Fibroblast of skin of left quadriceps (primary cell): ENCODE data around the gene POMT1.
A peak's percentile ranks its signal among the peaks of the same experiment; 100 is the strongest.
"Not testable (repeated sequence)": the region's sequence is repeated elsewhere in the genome, so short reads cannot be mapped to it uniquely, and the experiment has no call there.

ENCODE experiments used
- DNase-seq, 2 experiments: peaks; one replicate each; pipeline ENCODE4 v3.0.0-alpha.2; 2013; ENCODE audit warnings: low read depth in 2 of 2

The POMT1 gene

GRCh38 chr9:131502781-131503625 is at the start of gene POMT1:
POMT1 (plus strand) TSS chr9:131502918; CDS start chr9:131504219, 1,301 bp downstream.
- DNase-seq: peak; percentile 53 to 58

DNA sequence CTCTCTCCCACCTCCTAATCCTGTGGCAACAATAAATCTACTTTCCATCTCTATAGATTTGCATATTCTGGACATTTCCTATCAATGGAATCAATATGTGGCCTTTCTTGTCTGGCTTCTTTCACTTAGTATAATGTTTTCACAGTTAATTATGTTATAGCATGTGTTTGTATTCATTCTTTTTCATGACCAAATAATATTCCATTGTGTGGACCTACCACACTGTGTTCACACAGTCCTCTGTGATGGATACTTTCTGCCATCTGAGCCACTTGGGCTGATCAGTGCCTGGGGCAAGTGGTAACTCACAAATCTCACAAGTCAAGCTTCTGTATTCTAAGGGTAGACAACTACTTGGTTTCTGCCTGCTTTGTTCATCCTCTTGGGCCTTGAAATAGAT is 48.7 kb upstream of the POMT1 start:
- no peak for DNase-seq

- not testable (repeated sequence) for DNase-seq
These were observed 47.1 kb upstream of the POMT1 start for GRCh38 chr9:131455655-131456054.

DNA sequence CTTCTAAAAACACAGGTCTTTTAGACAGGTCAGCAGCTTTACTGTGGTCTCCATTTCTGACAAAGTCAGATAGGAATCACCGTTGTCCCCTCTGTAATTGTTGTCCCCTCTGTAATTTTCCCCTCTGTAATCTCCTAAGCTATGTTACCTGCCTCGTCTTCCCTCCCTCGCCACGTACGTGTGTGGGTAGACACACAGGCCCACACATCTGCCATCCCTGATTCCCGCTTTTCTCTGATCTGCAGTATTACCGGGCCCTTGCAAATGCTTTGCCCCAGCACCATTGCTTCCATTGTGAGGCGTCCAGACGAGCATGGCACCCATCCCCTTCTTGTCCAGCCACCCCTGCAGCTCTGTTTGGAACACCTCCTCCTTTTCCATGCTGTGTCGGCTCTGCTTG is 45.0 kb upstream of the POMT1 start:
- DNase-seq: no peak

GRCh38 chr9:131459056-131459455 is 43.7 kb upstream of the POMT1 start:
- no peak for DNase-seq

DNA sequence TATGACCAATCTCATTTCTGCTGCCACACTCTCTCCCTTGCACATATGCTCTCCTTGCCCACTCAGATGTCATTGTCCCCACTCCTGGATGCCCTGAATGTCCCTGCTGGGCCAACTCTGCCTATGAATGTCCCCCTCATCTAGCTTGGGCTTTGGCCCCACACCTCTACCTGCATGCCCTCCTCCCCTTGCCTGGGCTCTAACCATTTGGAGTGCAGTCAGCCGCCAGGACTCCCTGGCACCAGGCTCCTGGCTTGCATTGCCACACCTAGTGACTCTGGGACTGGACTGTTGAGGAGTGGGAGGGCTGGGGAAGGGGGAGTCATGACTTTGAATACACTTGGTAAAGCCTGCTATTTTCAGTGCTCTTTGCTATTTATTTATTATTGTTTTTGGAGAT is 41.6 kb upstream of the POMT1 start:
- DNase-seq: no peak

- DNase-seq: no peak
These were observed 38.2 kb upstream of the POMT1 start for GRCh38 chr9:131464354-131465000.

DNA sequence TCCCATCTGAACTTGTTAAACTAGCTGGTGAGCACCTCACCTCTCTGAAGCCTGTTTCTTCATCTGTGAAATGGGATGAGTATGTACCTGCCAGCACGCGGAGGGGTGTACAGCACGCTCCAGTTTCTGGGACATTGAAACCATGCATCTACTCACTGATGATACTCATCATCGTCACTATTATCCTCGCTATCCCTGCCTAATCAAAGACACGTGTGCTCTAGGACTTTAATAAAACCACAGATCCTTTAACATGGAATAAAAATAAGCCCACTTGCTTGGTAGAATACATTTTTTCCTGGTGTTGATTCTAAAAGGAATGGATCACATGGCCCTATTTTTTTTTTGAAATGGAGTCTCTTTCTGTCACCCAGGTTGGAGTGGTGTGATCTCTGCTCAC is 37.3 kb upstream of the POMT1 start:
- peak; percentile 40 to 50 for DNase-seq

DNA sequence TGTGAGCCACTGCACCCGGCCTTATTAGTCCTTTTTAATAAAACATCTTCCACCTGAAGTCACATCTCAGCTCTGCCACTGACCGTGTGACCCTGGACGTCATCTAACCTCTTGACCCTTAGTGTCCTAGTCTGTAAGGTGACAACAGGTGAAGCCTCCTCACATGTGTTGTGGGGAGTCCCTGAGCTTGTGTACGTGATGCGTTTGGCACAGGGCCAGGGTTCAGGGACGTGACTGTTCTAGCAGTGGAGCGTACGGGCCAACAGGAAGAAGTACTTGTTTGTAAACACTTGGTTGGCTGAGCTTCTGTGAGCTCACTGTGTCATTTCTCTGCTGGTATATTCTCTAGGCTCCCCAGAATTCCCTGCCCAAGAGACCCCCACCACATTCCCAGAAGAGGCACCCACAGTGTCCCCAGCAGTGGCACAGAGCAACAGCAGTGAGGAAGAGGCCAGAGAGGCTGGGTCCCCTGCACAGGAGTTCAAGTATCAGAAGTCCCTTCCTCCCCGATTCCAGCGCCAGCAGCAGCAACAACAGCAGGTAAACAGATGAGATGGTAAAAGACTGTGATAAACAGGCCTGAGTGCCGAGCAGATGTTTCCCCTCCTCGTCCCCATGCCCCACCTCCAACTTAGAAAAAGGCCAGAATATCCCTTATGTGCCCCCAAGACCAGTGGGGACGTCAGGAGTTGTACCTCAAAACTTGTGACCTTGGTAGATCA is 35.3 kb upstream of the POMT1 start:
- DNase-seq: no peak

- no peak for DNase-seq
These were observed 34.7 kb upstream of the POMT1 start for GRCh38 chr9:131468031-131468430.

GRCh38 chr9:131469356-131469755 is 33.4 kb upstream of the POMT1 start:
- DNase-seq: peak in 1 of 2 experiments; percentile 12

DNA sequence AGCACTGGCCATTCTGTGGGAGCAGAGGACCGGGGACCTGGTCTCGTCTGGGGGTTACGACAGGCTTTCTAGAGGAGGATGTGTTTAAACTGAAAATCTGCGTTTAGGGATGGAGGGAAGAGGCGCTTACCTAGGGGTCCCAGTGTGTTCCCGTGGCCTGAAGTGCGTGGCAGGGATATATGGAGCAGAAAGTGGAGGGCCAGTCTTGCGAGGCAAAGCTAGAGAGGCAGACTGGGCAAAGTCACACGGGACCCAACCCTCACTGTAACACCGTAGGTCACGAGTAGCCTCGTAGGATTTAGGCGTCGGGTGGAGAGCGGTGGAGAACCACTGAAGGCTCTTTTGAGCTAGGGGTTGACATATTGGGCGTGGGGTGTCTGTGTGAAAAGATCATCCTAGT is 32.8 kb upstream of the POMT1 start:
- no peak for DNase-seq

DNA sequence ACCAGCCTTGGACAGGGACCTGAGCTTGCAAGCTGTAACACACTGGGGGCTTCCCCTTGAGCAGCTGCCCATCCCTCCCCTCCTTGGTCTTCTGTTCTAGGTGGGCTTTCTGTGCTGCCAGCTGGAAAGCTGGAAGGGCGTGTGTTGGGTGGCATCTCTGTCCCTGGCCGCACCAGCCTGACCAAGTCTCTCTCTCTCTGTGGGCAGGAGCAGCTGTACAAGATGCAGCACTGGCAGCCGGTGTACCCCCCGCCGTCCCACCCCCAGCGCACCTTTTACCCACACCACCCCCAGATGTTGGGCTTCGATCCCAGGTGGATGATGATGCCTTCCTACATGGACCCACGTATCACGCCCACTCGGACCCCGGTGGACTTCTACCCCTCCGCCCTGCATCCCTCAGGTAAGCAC is 32.1 kb upstream of the POMT1 start:
- DNase-seq: no peak

- DNase-seq: not testable (repeated sequence)
These were observed 30.6 kb upstream of the POMT1 start for GRCh38 chr9:131472085-131472484.

DNA sequence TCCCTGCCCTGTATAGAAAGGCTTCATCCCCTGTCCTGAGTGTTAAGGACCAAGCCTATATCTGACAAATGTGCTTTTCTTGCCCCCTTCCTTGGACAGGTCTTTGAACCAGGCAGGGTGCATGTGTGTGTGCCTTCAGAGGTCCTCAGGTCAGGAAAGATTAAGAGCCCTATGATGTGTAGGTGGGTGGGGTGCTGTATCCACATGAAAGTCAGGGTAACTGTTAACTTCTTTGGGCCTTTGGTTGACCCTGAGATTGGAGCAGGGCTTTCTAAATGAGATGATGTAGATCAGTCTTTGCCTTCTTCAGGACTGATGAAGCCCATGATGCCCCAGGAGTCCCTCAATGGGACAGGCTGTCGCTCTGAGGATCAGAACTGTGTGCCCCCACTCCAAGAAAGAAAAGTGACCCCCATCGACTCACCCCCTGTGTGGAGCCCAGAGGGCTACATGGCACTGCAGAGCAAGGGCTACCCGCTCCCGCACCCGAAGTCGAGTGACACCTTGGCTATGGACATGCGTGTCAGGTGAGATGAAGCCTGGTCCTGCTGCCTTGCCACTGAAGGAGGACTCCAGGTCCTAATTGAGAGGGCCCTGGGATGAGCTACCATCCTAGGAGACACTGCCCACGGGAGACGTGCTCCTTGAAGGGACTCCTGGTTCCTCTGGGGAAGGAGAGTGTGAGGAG is 29.4 kb upstream of the POMT1 start:
- DNase-seq: no peak

- DNase-seq: no peak
These were observed 28.8 kb upstream of the POMT1 start for GRCh38 chr9:131473891-131474290.

- no peak for DNase-seq
These were observed 28.0 kb upstream of the POMT1 start for GRCh38 chr9:131474711-131475110.

GRCh38 chr9:131475111-131475955 is 27.4 kb upstream of the POMT1 start:
- DNase-seq: no peak

DNA sequence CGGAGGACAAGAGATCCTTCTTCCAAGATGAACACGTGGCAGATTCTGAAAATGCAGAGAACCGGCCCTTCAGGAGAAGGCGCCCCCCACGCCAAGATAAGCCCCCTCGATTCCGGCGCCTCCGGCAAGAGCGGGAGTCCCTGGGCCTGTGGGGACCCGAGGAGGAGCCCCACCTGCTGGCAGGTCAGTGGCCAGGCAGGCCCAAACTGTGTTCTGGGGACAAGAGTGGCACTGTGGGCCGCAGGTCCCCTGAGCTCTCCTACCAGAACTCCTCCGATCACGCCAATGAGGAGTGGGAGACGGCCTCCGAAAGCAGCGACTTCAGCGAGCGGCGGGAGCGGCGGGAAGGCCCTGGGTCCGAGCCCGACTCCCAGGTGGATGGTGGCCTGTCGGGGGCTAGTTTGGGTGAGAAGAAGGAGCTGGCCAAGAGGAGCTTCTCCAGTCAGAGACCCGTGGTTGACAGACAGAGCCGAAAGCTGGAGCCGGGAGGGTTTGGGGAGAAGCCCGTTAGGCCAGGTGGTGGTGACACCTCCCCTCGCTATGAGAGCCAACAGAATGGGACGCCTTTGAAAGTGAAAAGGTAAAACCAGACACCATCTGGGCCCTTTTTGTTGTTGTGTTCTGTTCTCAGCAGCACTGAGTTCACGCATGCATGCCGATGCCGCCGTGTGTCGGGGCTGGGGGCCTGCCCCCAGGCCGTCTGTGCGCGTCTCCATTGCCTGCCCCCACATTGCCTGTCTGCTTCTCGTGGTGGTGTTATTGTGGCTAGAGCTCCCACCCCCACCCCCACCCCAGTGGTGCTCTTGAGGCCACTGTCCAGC is 26.6 kb upstream of the POMT1 start:
- no peak for DNase-seq

DNA sequence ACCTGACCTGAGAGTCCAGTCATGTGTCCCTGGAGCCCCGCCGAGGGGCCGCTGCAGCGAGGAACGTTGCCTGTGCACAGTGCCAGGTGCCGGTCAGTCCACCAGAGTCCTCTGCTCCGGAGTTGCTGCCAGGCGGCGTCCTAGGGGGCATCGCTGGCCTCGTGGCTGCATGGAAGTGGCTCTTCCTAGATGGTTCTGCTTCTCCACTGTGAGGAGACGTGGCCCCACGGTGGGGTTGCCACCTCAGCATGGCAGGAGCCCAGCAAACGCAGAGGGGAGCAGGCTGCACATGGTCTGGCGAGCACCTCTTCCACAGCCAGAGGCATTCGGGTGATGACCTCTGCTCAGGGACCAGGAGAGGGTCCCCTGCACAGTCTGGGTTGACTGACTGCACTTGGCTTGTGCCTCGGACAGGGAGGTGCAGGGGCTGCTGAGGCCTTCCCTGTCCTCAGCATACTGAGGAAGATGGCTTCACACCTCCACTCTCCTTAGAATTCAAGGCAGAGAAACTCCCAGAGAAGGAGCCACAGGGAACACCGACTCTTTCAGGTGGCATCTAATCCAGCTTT is 25.9 kb upstream of the POMT1 start:
- DNase-seq: no peak
